Measurements from ENCODE around the gene HACD2.
"Not testable (repeated sequence)": the region's sequence is repeated elsewhere in the genome, so short reads cannot be mapped to it uniquely, and the experiment has no call there.

The HACD2 gene

GRCh38 chr3:123622766-123623165 is 37.9 kb upstream of the HACD2 start:
- Histone ChIP-seq H3K27ac (ENCODE audit: low read length) (no peak overlapping the region), H3K27me3 (ENCODE audit: control insufficient read depth, insufficient read depth, low read length) (no peaks in the 10 kb centered on the region), H3K4me3 (ENCODE audit: low read length) (no peak overlapping the region), H3K36me3 (ENCODE audit: control insufficient read depth, low read depth, low read length) (no peaks in the 10 kb centered on the region), H3K9ac (ENCODE audit: low read length) (no peak overlapping the region), H3K9me3 (ENCODE audit: control insufficient read depth, low read depth, low read length) (no peaks in the 10 kb centered on the region), H3K4me1 (ENCODE audit: control insufficient read depth, low read depth, low read length) (no peaks in the 10 kb centered on the region)

GRCh38 chr3:123621850-123622189 is 37.0 kb upstream of the HACD2 start:
- Histone ChIP-seq H3K4me1 (ENCODE audit: control insufficient read depth, low read depth, low read length) (no peaks in the 10 kb centered on the region), H3K4me3 (ENCODE audit: low read length) (no peak overlapping the region), H3K27me3 (ENCODE audit: control insufficient read depth, insufficient read depth, low read length) (no peaks in the 10 kb centered on the region), H3K36me3 (ENCODE audit: control insufficient read depth, low read depth, low read length) (no peaks in the 10 kb centered on the region), H3K9me3 (ENCODE audit: control insufficient read depth, low read depth, low read length) (no peaks in the 10 kb centered on the region), H3K9ac (ENCODE audit: low read length) (no peak overlapping the region), H3K27ac (ENCODE audit: low read length) (no peak overlapping the region)

- Histone ChIP-seq H3K36me3 (ENCODE audit: control insufficient read depth, low read depth, low read length) (no peaks in the 10 kb centered on the region), H3K9ac (ENCODE audit: low read length) (no peak overlapping the region), H3K27ac (ENCODE audit: low read length) (no peak overlapping the region), H3K4me3 (ENCODE audit: low read length) (no peak overlapping the region), H3K9me3 (ENCODE audit: control insufficient read depth, low read depth, low read length) (no peaks in the 10 kb centered on the region), H3K4me1 (ENCODE audit: control insufficient read depth, low read depth, low read length) (no peaks in the 10 kb centered on the region), H3K27me3 (ENCODE audit: control insufficient read depth, insufficient read depth, low read length) (no peaks in the 10 kb centered on the region)
Measured at GRCh38 chr3:123621186-123621849, 36.5 kb upstream of the HACD2 start.

GRCh38 chr3:123620343-123620742 is 35.5 kb upstream of the HACD2 start:
- Histone ChIP-seq H3K4me1 (ENCODE audit: control insufficient read depth, low read depth, low read length) (no peaks in the 10 kb centered on the region), H3K4me3 (ENCODE audit: low read length) (no peak overlapping the region), H3K9me3 (ENCODE audit: control insufficient read depth, low read depth, low read length) (no peaks in the 10 kb centered on the region), H3K27me3 (ENCODE audit: control insufficient read depth, insufficient read depth, low read length) (no peaks in the 10 kb centered on the region), H3K9ac (ENCODE audit: low read length) (no peak overlapping the region), H3K36me3 (ENCODE audit: control insufficient read depth, low read depth, low read length) (no peaks in the 10 kb centered on the region), H3K27ac (ENCODE audit: low read length) (no peak overlapping the region)

GRCh38 chr3:123618768-123619484 is 34.1 kb upstream of the HACD2 start:
- Histone ChIP-seq H3K27me3 (ENCODE audit: control insufficient read depth, insufficient read depth, low read length) (no peaks in the 10 kb centered on the region), H3K36me3 (ENCODE audit: control insufficient read depth, low read depth, low read length) (no peaks in the 10 kb centered on the region), H3K9me3 (ENCODE audit: control insufficient read depth, low read depth, low read length) (no peaks in the 10 kb centered on the region), H3K27ac (ENCODE audit: low read length) (no peak overlapping the region), H3K9ac (ENCODE audit: low read length) (no peak overlapping the region), H3K4me3 (ENCODE audit: low read length) (no peak overlapping the region), H3K4me1 (ENCODE audit: control insufficient read depth, low read depth, low read length) (no peaks in the 10 kb centered on the region)

- Histone ChIP-seq H3K9me3 (ENCODE audit: control insufficient read depth, low read depth, low read length) (no peaks in the 10 kb centered on the region), H3K4me3 (ENCODE audit: low read length) (no peak overlapping the region), H3K4me1 (ENCODE audit: control insufficient read depth, low read depth, low read length) (no peaks in the 10 kb centered on the region), H3K27me3 (ENCODE audit: control insufficient read depth, insufficient read depth, low read length) (no peaks in the 10 kb centered on the region), H3K9ac (ENCODE audit: low read length) (no peak overlapping the region), H3K27ac (ENCODE audit: low read length) (no peak overlapping the region), H3K36me3 (ENCODE audit: control insufficient read depth, low read depth, low read length) (no peaks in the 10 kb centered on the region)
Measured at GRCh38 chr3:123618076-123618708, 33.3 kb upstream of the HACD2 start.

- Histone ChIP-seq H3K27ac (ENCODE audit: low read length) (no peak overlapping the region), H3K4me1 (ENCODE audit: control insufficient read depth, low read depth, low read length) (no peaks in the 10 kb centered on the region), H3K4me3 (ENCODE audit: low read length) (no peak overlapping the region), H3K9me3 (ENCODE audit: control insufficient read depth, low read depth, low read length) (no peaks in the 10 kb centered on the region), H3K36me3 (ENCODE audit: control insufficient read depth, low read depth, low read length) (no peaks in the 10 kb centered on the region), H3K9ac (ENCODE audit: low read length) (no peak overlapping the region), H3K27me3 (ENCODE audit: control insufficient read depth, insufficient read depth, low read length) (no peaks in the 10 kb centered on the region)
Measured at GRCh38 chr3:123616593-123616992, 31.7 kb upstream of the HACD2 start.

- H3K36me3 ChIP-seq (ENCODE audit: control insufficient read depth, low read depth, low read length) = no peaks in the 10 kb centered on the region
- no peaks in the 10 kb centered on the region for H3K4me1 ChIP-seq (ENCODE audit: control insufficient read depth, low read depth, low read length)
- no peaks in the 10 kb centered on the region for H3K9me3 ChIP-seq (ENCODE audit: control insufficient read depth, low read depth, low read length)
- H3K27me3 ChIP-seq (ENCODE audit: control insufficient read depth, insufficient read depth, low read length) = no peaks in the 10 kb centered on the region
- no peak overlapping the region for H3K9ac ChIP-seq (ENCODE audit: low read length)
- H3K4me3 ChIP-seq (ENCODE audit: low read length) = no peak overlapping the region
- H3K27ac ChIP-seq (ENCODE audit: low read length) = no peak overlapping the region
Measured at GRCh38 chr3:123613543-123613942, 28.7 kb upstream of the HACD2 start.

- not testable (repeated sequence) for H3K9ac ChIP-seq (ENCODE audit: low read length); H3K36me3 ChIP-seq (ENCODE audit: control insufficient read depth, low read depth, low read length); H3K9me3 ChIP-seq (ENCODE audit: control insufficient read depth, low read depth, low read length); H3K27ac ChIP-seq (ENCODE audit: low read length); H3K4me3 ChIP-seq (ENCODE audit: low read length); H3K27me3 ChIP-seq (ENCODE audit: control insufficient read depth, insufficient read depth, low read length); H3K4me1 ChIP-seq (ENCODE audit: control insufficient read depth, low read depth, low read length)
Measured at GRCh38 chr3:123611674-123612073, 26.8 kb upstream of the HACD2 start.

- Histone ChIP-seq H3K4me3 (ENCODE audit: low read length) (no peak overlapping the region), H3K27me3 (ENCODE audit: control insufficient read depth, insufficient read depth, low read length) (no peaks in the 10 kb centered on the region), H3K9ac (ENCODE audit: low read length) (no peak overlapping the region), H3K9me3 (ENCODE audit: control insufficient read depth, low read depth, low read length) (no peaks in the 10 kb centered on the region), H3K27ac (ENCODE audit: low read length) (no peak overlapping the region), H3K36me3 (ENCODE audit: control insufficient read depth, low read depth, low read length) (no peaks in the 10 kb centered on the region), H3K4me1 (ENCODE audit: control insufficient read depth, low read depth, low read length) (no peaks in the 10 kb centered on the region)
Measured at GRCh38 chr3:123611082-123611481, 26.2 kb upstream of the HACD2 start.

- Histone ChIP-seq H3K27ac (ENCODE audit: low read length) (no peak overlapping the region), H3K9me3 (ENCODE audit: control insufficient read depth, low read depth, low read length) (no peaks in the 10 kb centered on the region), H3K36me3 (ENCODE audit: control insufficient read depth, low read depth, low read length) (no peaks in the 10 kb centered on the region), H3K4me3 (ENCODE audit: low read length) (no peak overlapping the region), H3K9ac (ENCODE audit: low read length) (no peak overlapping the region), H3K27me3 (ENCODE audit: control insufficient read depth, insufficient read depth, low read length) (no peaks in the 10 kb centered on the region), H3K4me1 (ENCODE audit: control insufficient read depth, low read depth, low read length) (no peaks in the 10 kb centered on the region)
Measured at GRCh38 chr3:123610331-123610730, 25.5 kb upstream of the HACD2 start.

- no peaks in the 10 kb centered on the region for H3K4me1 ChIP-seq (ENCODE audit: control insufficient read depth, low read depth, low read length)
- H3K9ac ChIP-seq (ENCODE audit: low read length) = no peak overlapping the region
- no peaks in the 10 kb centered on the region for H3K9me3 ChIP-seq (ENCODE audit: control insufficient read depth, low read depth, low read length)
- H3K4me3 ChIP-seq (ENCODE audit: low read length) = no peak overlapping the region
- no peaks in the 10 kb centered on the region for H3K36me3 ChIP-seq (ENCODE audit: control insufficient read depth, low read depth, low read length)
- H3K27ac ChIP-seq (ENCODE audit: low read length) = no peak overlapping the region
- no peaks in the 10 kb centered on the region for H3K27me3 ChIP-seq (ENCODE audit: control insufficient read depth, insufficient read depth, low read length)
Measured at GRCh38 chr3:123609063-123609462, 24.2 kb upstream of the HACD2 start.
